Cardiac fibroblast (primary cell): ENCODE results near the gene LTC4S.

Experiments
- DNase-seq, 2 donors: peaks; one replicate each; pipeline versions ENCODE4 v3.0.0 to v3.0.0-alpha.2; 2010; ENCODE audit warnings: low read depth in 2 of 2
- H3K4me3 ChIP-seq, 2 donors: replicated peaks in 1 of 2; 1 replicate in 1 of 2; 2 replicates in 1 of 2; pipeline ENCODE4 v1.5.1; 2011; ENCODE audit warnings: low read depth in 2 of 2, low read length in 2 of 2, mild to moderate bottlenecking in 2 of 2, moderate library complexity in 1 of 2
- CTCF ChIP-seq: IDR thresholded peaks from one replicate; pipeline ENCODE4 v1.5.1; 2011; ENCODE audit warnings: low read depth, mild to moderate bottlenecking, low read length, inconsistent platforms

The LTC4S gene

GRCh38 chr5:179821298-179822058, 27.7 kb downstream of the LTC4S start:
- H3K4me3 ChIP-seq = peak overlapping the region; percentile 85 to 91
- TF ChIP-seq CTCF = peak; percentile 6
- DNase-seq = peak; percentile 96 to 97

GRCh38 chr5:179822059-179822432, 28.3 kb downstream of the LTC4S start:
- H3K4me3 ChIP-seq = peak overlapping the region; percentile 85 to 91
- no peak for TF ChIP-seq CTCF
- DNase-seq = no peak

GRCh38 chr5:179822444-179822990, 28.7 kb downstream of the LTC4S start:
- TF ChIP-seq CTCF = no peak
- peak overlapping the region; percentile 85 to 91 for H3K4me3 ChIP-seq
- no peak for DNase-seq

- peak overlapping the region; percentile 85 to 91 for H3K4me3 ChIP-seq
- no peak for DNase-seq
- TF ChIP-seq CTCF = no peak
Observed at GRCh38 chr5:179823937-179824744, 30.4 kb downstream of the LTC4S start.

GRCh38 chr5:179824745-179825112, 30.9 kb downstream of the LTC4S start:
- no peak for DNase-seq
- TF ChIP-seq CTCF = no peak
- peak overlapping the region in 1 of 2 donors; percentile 85 for H3K4me3 ChIP-seq

- H3K4me3 ChIP-seq = no peak overlapping the region
- no peak for TF ChIP-seq CTCF
- DNase-seq = no peak
Observed at GRCh38 chr5:179825655-179826182, 31.9 kb downstream of the LTC4S start.
